Left lung (tissue), 10 donors: ENCODE data around the gene LITAFD. TPM values are rescaled to one million over a fixed set of nuclear protein-coding genes. Genes with fewer than 3 reads are reported as not detected.

ENCODE experiments used
- ATAC-seq: fragments of 200-7000 bp; cut with Tn5 transposase; one replicate; pipeline ENCODE4 v1.9.1; 2020; ENCODE audit warnings: moderate library complexity
- DNase-seq, 4 donors: peaks; one replicate each; pipeline ENCODE4 v3.0.0-alpha.2; 2013 to 2020
- H3K27ac ChIP-seq, 2 donors: fragments of 200-600 bp; sonication (generic) in 1 of 2; one replicate each; pipeline versions ENCODE4 v1.5.0 to v1.8.0; 2020 to 2021
- H3K27me3 ChIP-seq, 2 donors: fragments of 200-600 bp; sonication (generic) in 1 of 2; one replicate each; pipeline versions ENCODE4 v1.5.0 to v1.8.0; 2020 to 2021
- H3K36me3 ChIP-seq, 2 donors: fragments of 200-600 bp; sonication (generic) in 1 of 2; one replicate each; pipeline versions ENCODE4 v1.5.0 to v1.8.0; 2020 to 2021
- H3K4me1 ChIP-seq, 2 donors: fragments of 200-600 bp; one replicate each; pipeline ENCODE4 v1.8.0; 2021
- H3K4me3 ChIP-seq, 2 donors: fragments of 200-600 bp; sonication (generic) in 1 of 2; one replicate each; pipeline versions ENCODE4 v1.5.0 to v1.8.0; 2020 to 2021; ENCODE audit warnings: mild to moderate bottlenecking in 1 of 2
- H3K9me3 ChIP-seq, 2 donors: fragments of 200-600 bp; sonication (generic) in 1 of 2; one replicate each; pipeline versions ENCODE4 v1.5.0 to v1.8.0; 2020 to 2021
- intact Hi-C, 2 donors: fragments of 100-400 bp; cut with DNase I; formaldehyde crosslinking; loops; one replicate each; pipeline versions ENCODE4 v1.11.2 to v1.14.2; 2022
- polyA plus RNA-seq, 6 donors: library from polyadenylated mRNA; unstranded; fragments of 120-200 nt; gene quantifications; one replicate each; pipeline ENCODE4 v1.2.1, GENCODE V29; 2013; ENCODE audit not compliant: insufficient read length in 6 of 6
- total RNA-seq, 2 donors: library from RNA; stranded (reverse); fragmentation: NEBNext Ultra II Directional; extraction: Animal tissue kit (Norgen Biotek cat#: 25700); gene quantifications; one replicate each; pipeline ENCODE4 v1.2.1, GENCODE V29; 2021
- TF ChIP-seq, protein P1 (sequence below), 2 donors: fragments of 200-600 bp; sonication (generic) in 1 of 2; IDR thresholded peaks; one replicate each; pipeline versions ENCODE4 v1.5.0 to v1.8.0; 2021; ENCODE audit warnings: antibody characterized with exemption in 2 of 2
- donor health status: DM: no; HTN: yes; CAD: no.
- donor health status: DM: no; HTN: no; CAD: no.

The LITAFD gene
- total and polyA plus RNA-seq, 8 donors, result 0.18 to 0.27 TPM; not detected in 6

DNA sequence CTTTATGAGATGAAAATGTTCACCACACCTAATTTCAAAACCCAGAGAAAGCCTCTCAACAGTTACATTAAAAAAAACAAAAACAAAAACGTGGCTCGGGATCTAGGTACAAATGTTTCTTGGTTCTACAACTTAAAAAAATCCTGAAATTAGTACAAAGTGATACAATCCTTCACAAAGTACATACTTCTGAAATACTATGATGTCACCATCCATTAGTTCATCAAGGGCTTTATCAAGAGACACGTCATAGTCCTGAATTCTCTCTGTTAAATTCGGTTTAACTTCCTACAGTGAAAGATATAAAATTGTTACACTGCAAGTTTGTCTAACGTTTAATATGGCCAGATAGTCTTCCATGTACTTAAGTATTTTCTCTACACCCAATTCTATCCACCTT, 18.2 kb downstream of the LITAFD start:
- intact Hi-C loops, result loop anchor here in 1 of 2 donors (10.0 kb wide), 1 partner anchor 104 kb away; no protein-coding TSS in a partner anchor
- Histone ChIP-seq H3K4me3 (no peak overlapping the region), H3K4me1 (no peaks in the 10 kb centered on the region), H3K27me3 (no peaks in the 10 kb centered on the region), H3K9me3 (no peaks in the 10 kb centered on the region), H3K27ac (no peak overlapping the region), H3K36me3 (peaks cover 3 to 100% of the 10 kb centered on the region in 2 donors)
- TF ChIP-seq, protein P1, sequence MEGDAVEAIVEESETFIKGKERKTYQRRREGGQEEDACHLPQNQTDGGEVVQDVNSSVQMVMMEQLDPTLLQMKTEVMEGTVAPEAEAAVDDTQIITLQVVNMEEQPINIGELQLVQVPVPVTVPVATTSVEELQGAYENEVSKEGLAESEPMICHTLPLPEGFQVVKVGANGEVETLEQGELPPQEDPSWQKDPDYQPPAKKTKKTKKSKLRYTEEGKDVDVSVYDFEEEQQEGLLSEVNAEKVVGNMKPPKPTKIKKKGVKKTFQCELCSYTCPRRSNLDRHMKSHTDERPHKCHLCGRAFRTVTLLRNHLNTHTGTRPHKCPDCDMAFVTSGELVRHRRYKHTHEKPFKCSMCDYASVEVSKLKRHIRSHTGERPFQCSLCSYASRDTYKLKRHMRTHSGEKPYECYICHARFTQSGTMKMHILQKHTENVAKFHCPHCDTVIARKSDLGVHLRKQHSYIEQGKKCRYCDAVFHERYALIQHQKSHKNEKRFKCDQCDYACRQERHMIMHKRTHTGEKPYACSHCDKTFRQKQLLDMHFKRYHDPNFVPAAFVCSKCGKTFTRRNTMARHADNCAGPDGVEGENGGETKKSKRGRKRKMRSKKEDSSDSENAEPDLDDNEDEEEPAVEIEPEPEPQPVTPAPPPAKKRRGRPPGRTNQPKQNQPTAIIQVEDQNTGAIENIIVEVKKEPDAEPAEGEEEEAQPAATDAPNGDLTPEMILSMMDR (IDR thresholded peaks at IDR 0.05), result no peak
- no peak for ATAC-seq
- DNase-seq, result no peak

DNA sequence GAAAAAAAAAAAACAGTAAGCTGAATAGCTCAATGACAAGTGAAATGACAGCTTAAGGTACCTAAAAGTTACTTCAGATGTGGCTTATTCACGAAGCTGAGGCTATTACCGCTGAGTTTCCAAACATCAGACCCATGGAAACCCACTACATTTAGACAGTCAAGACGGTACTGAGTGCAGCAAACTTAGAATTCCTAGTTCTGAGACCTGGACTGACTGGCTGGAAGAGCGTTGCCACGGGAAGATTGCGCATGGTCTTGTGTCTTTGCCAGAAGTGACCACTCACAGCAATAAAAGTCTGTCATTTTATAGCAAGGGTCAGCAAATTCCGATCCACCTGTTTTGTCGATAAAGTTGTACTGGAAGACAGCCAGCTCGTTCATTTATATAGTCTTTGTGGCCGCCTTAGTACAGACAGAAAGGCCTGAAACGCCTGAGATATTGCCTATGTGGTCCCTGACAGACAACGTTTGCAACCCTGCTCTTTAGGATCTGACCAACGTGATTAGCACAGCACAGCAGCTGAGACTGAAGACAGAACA, 19.2 kb downstream of the LITAFD start:
- TF ChIP-seq, protein P1 (IDR thresholded peaks at IDR 0.05), result no peak

DNA sequence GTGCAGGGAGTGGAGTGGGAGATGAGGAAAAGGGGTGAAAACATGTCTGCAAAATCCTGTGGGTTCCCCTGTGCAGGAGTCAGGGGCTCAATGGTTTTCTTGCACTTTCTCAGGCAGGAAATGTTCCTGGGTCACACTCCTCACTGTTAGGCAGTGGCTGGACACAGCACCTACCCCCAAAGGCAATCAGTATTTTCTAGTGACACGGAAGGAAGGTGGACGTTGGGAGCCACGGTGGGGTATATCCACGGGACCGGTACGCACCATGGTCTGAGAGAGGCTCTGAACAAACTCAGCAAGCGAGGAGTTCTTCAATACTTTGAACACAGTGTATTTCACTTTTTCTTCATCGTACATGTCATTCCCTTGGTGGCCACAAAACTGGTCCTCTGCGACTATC, 20.9 kb downstream of the LITAFD start:
- Histone ChIP-seq H3K27me3 (no peaks in the 10 kb centered on the region), H3K9me3 (no peaks in the 10 kb centered on the region), H3K4me3 (no peak overlapping the region), H3K4me1 (peaks cover 0 to 4% of the 10 kb centered on the region in 2 donors), H3K27ac (no peak overlapping the region), H3K36me3 (peaks cover 13 to 100% of the 10 kb centered on the region in 2 donors)
- intact Hi-C loops, result loop anchor here in 1 of 2 donors (10.0 kb wide), 1 partner anchor 102 kb away; no protein-coding TSS in a partner anchor
- DNase-seq (no peak), ATAC-seq (no peak)
- TF ChIP-seq, protein P1 (IDR thresholded peaks at IDR 0.05), result no peak

More for the DNA sequence above, 19.2 kb downstream of the LITAFD start:
- Histone ChIP-seq H3K36me3 (peaks cover 7 to 100% of the 10 kb centered on the region in 2 donors), H3K4me1 (no peaks in the 10 kb centered on the region), H3K27ac (no peak overlapping the region), H3K4me3 (no peak overlapping the region), H3K9me3 (no peaks in the 10 kb centered on the region), H3K27me3 (no peaks in the 10 kb centered on the region)
- ATAC-seq (no peak), DNase-seq (no peak)
- intact Hi-C loops, result loop anchor here in 1 of 2 donors (10.0 kb wide), 1 partner anchor 103 kb away; no protein-coding TSS in a partner anchor

DNA sequence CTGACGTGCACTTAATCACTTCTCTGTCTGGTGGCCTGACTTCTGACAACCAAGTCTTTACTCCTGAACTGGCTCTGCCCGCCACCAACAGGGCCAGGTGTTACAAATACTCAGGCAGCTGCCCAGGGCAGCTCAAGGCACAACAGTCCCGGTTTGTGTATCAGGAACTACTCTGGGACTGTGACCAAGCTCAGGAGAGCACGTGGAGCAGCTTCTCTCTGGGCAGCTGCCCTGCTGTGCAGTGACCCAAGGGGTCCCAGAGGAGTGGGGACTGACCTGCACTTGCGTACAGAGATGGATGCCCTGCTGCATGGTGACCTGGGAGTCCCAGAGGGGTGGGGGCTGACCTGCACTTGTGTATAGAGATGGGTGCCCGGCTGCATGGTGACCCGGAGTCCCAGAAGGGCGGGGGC, 21.9 kb downstream of the LITAFD start:
- no peak for ATAC-seq
- no peaks in the 10 kb centered on the region for H3K27me3 ChIP-seq
- H3K9me3 ChIP-seq, result no peaks in the 10 kb centered on the region
- DNase-seq, result no peak
- no peak overlapping the region for H3K4me3 ChIP-seq
- intact Hi-C loops, result loop anchor here in 1 of 2 donors (10.0 kb wide), 1 partner anchor 101 kb away; no protein-coding TSS in a partner anchor
- H3K36me3 ChIP-seq, result peaks cover 13 to 100% of the 10 kb centered on the region in 2 donors
- TF ChIP-seq, protein P1 (IDR thresholded peaks at IDR 0.05), result no peak
- peaks cover 0 to 4% of the 10 kb centered on the region in 2 donors for H3K4me1 ChIP-seq
- H3K27ac ChIP-seq, result no peak overlapping the region

DNA sequence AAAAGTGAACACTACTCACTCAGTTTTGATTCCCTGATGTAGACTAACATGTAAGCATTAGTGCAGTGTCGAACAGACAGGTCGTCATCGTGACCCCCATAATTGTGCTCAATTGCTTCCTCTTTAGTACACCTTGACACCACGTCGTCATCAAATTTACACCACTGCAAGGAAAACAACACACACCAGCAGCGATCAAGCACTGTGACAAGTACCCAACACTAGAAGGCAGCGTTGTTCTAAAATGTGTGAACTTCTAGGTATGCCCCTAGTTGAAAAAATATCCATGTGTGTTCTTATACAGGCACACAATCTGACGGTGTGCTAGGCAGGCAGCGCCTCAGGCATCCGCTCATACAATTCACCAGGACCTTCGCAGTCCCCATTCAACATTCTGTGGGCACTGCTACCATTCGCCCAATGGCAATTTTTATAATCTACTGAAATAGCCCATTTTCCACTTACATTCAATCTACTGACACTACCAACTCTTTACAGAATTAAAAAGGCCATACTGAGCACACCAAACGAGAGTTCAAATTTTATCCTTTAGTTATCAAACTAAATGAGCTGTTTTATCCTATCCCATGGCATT, 23.1 kb downstream of the LITAFD start:
- TF ChIP-seq, protein P1 (IDR thresholded peaks at IDR 0.05), result no peak
- Histone ChIP-seq H3K27ac (no peak overlapping the region), H3K27me3 (no peaks in the 10 kb centered on the region), H3K4me1 (peaks cover 0 to 4% of the 10 kb centered on the region in 2 donors), H3K9me3 (no peaks in the 10 kb centered on the region), H3K36me3 (peaks cover 10 to 100% of the 10 kb centered on the region in 2 donors), H3K4me3 (no peak overlapping the region)
- ATAC-seq (peak; percentile 64), DNase-seq (no peak)
- intact Hi-C loops, result loop anchor here in 1 of 2 donors (10.0 kb wide), 1 partner anchor 100 kb away; no protein-coding TSS in a partner anchor
